ENCODE results near the gene DNM2.
"Not testable (repeated sequence)": the region's sequence is repeated elsewhere in the genome, so short reads cannot be mapped to it uniquely, and the experiment has no call there.

The DNM2 gene

DNA sequence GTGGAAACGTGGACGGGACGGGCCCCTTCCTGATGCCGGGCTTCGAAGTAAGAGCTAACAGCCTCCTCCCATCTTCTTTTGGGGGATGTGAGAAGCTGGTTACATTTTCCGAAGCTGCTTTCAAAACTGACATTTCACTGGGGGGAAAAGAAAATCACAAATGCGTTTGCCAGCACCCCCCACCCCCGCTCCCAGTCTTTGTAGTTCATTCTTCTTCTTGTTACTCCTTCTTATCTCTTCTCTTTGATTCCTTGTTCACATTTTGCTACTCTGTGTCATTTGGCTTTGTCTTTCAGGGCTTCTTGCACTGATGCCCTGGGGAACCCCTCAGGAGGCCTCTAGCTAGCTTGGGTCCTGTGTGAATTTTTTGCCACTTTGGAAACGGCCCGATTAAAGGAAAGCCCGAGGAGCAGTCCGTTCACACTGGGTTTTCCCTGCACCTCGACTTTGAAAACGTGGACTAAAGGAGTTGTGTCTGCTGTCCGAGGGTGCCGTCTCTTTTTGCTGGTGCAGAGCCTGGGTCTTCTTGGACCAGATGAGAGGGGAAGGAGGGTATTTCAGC lies 154.7 kb downstream of the DNM2 start:
- no peak for DNase-seq

DNA sequence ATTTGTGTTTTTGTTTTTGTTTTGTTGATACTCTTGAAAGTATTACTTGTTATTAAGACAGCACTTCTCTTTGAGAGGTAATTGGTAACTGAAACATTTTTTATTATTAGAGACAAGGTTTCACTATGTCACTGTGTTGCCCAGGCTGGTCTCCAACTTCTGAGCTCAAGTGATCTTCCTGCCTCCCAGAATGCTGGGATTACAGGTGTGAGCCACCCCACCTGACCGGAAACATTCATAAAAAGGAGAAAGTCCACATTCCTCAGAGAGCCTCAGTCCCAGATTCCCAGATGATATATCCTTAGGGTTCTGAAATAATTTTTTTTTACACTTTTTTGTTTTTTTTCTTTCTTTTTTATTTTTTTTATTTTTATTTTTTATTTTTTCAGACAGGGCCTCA lies 156.1 kb downstream of the DNM2 start:
- DNase-seq = no peak

DNA sequence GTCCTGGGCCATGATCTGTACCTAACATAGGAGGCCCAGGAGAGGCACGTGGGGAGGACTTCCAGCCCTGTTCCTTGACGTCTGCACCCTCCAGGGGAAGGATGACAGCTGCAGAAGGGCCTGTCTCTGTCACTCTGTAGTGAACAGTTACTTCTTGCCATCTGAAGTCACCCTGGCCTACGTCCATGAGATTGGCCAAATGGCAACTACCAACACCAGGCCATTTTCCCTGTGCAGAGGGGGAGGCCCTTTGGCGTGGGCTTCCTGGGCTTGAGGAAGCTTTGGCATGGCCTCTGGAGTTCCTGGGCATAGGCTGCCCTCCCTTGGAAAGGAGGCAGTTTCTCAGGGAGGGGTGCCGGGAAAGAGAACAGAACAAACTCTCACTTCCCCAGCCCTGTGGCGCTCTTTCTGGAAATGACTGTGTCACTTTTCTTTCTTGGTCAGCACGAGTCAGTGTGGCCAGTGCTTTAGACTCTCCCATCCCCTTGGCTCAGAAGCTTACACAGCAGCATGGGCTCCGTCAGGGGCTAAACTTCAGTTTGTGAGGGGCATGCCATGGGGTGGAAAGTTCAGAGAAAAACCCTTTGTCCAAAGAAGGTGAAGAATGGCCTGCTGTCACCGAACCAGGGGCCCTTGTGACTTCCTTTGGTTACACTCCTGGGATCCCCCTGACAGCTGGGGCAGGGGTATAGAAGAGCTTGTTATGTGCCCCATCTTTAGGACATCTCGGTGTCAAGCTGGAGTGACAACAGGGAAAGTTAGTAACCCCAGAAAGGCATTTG lies 158.8 kb downstream of the DNM2 start:
- DNase-seq = no peak

DNA sequence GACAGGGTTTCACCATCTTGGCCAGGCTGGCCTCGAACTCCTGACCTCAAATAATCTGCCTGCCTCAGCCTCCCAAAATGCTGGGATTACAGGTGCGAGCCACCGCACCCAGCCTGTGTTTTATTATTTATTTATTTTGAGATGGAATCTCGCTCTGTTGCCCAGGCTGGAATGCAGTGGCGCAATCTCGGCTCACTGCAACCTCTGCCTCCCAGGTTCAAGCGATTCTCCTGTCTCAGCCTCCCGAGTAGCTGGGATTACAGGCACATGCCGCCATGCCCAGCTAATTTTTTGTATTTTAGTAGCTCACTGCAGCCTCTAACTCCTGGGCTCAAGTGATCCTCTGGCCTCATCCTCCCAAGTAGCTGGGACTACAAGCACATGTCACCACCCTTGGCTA lies 159.7 kb downstream of the DNM2 start:
- not testable (repeated sequence) for DNase-seq

DNA sequence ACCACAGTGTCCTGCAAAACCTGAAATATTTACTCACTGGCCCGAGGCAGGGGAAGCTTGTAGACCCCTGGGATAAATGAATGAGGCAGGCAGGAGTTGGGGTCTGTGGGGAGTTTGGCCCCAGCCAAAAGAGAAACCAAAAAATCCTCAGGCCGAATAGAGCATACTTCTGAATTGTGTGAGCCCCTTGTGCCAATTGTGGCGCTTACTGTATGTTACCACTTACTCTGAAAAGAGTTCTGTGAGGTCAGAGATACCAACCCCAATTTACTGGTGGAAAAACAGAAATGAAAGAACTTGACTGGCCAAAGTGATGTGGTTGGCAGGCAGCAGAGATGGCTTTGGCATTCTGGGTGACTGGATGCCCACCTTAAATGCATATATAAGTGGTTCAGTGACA lies 160.4 kb downstream of the DNM2 start:
- DNase-seq = no peak
